H1 (cell line): ENCODE measurements around the gene ARID1B. TPM values are rescaled to one million over a fixed set of nuclear protein-coding genes. Genes with fewer than 3 reads are reported as not detected.

Source experiments
- MAFK ChIP-seq: IDR thresholded peaks from 2 replicates; pipeline ENCODE4 v1.6.1; 2012; ENCODE audit warnings: low read depth, mild to moderate bottlenecking, improper control_type of control experiment, low read length
- PHF8 ChIP-seq: fragments of 200-600 bp; sonication (generic); conservative IDR thresholded peaks from 2 replicates; pipeline ENCODE4 v1.7.1; 2012; ENCODE audit warnings: low read depth, mild to moderate bottlenecking, inconsistent platforms, low read length, moderate library complexity
- SIX5 ChIP-seq: IDR thresholded peaks from 2 replicates; pipeline ENCODE4 v1.6.1; 2011; ENCODE audit warnings: mild to moderate bottlenecking, low read depth, low read length
- polyA plus RNA-seq, 7 experiments: library from polyadenylated mRNA; depleted of rRNA in 3 of 7; stranded (reverse) in 5 of 7; unstranded in 2 of 7; fragments of >200 nt in 5 of 7; fragments of 200-250 nt in 2 of 7; gene quantifications; 1 replicate in 5 of 7; 2 replicates in 1 of 7; 4 replicates in 1 of 7; pipeline versions ENCODE4 v1.2.1 to v1.2.3, GENCODE V29; 2011 to 2013; ENCODE audit warnings: missing spikeins in 2 of 7, mixed read lengths in 2 of 7
- total RNA-seq: library from RNA; stranded (reverse); fragmentation: NEBNext Ultra II Directional; extraction: Animal tissue kit (Norgen Biotek cat#: 25700); gene quantifications from 2 replicates; pipeline ENCODE4 v1.2.1, GENCODE V29; 2021

The ARID1B gene
- total and polyA plus RNA-seq, 2 of the 8 experiments (the other 6 are each of a cell fraction or from before 2014, with no cell fraction given): 24.3 to 70.3 TPM

GRCh38 chr6:157240059-157240959, 463.1 kb downstream of the ARID1B start (continued):
- TF ChIP-seq SIX5: no peak
- peak; percentile 17; the same call in 1 of the 2 replicates for TF ChIP-seq MAFK
- no peak for TF ChIP-seq PHF8
